SIG-M5 treated with dmso at 0.1 percent for 504 hours (cell line): Measurements from ENCODE around the gene TRMU.
A peak's percentile ranks its signal among the peaks of the same experiment; 100 is the strongest.

Experiments
- DNase-seq: peaks from one replicate; lab custom pipeline; 2025; ENCODE audit not compliant: unreplicated experiment; lab: John Stamatoyannopoulos, UW

The TRMU gene

DNA sequence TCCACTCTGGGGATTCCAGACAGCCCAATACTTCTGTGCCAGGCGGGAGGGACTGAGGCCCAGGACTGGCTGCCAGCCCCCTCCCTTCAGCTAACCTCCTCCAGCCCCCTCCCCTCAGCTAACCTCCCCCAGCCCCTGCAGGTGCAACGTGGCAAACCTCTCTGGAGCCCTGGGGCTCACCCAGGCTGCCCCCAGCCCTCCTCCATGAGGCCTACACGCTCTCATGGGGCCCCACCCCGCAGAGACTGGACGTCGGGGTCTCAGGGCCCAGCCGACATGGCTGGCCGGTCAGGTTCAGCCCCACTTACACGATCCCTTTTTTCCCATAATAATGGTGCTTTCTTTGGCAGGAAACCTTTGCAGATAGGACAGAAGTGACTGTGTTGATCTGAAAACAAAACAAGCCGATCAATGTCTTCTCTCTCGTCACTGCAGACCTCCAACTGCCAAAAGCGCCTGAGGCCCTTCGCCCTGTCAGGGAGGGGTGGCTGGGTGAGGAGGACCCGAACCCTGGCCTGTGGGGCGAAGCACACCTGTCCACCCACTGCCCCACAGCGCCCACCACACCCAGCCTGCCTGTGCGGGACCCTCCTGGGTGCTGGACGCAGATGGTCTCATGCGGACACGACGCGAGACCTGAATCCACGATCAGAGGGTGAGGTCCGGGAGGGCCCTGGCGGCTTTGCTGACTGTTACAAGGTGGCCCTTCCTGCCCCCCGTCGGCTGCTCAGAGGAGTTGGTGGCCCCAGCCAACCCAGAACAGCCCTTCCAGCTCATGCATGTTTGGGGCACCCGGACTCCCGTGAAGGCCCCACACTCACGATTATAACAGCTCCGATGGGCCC, 33.6 kb downstream of the TRMU start:
- DNase-seq = no peak

DNA sequence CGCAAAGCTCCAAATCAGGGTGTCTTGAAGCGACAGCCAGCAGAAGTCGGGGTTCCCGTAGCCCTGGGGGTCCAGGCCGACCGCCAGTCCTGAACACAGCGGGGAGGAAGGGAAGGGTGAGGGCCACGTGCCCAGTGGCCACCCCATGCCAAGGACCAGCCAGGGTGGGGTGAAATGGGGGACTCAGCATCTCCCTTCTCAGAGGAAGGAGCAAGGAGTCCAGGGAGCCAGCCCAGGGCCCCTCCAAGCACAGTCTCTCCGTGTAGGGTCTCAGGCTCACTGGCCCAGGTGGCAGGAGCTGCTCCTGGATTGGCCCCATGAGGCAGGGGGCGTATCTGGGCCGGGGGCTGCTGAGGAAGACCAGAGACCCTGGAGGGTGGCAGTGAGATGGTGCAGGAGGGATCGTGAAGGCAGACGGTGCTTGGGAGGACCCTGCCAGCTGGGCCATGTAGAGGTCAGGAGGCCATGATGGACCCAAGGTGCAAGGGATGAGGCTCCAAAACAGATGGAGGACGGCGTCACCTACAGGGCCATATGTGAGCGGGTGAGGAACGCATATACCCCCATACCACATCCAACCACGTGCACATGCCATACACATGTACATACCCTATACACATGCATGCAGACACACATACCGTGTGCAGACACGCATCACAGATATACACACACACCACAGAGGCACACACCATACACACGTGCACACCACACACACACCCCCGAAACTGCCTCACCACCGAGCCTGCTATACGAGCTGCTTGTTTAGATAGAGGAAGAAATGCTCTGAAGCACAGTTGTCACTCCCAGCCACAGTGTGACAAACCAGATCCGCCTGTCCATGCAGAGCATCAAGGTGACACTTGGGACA, 34.4 kb downstream of the TRMU start:
- DNase-seq = no peak

DNA sequence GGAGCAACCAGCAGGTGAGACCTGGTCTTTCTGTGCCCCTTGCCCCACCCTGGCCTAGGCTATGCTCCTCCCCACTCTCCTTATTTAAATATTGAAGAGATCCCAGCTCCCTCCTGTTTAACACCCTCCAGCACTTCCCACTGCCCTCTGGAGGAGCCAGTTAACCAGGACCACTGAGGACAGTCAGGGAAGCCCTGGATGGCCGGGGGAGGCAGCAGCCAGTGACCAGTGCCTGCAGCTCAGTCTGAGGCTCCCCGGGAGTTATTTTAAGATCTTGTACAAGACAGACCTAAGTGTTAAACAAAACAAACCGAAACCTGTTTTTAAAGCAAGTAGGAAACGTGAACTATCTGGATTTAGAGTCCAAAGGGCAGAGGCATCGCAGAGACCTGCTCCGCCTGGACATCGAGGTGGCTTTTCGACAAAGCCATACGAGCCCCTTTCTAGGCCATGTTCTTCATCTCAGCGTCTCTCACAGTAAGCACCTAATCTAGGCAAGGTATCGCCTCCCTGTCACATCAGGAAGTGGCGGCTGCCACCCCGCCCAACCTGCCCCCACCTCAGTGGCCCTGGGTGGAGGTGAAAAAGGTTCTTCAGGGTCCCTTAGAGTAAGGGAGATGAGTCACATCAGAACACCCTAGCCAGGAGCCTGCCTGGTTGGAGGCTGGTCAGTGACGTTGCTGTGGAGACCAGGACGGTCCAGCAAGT, 35.2 kb downstream of the TRMU start:
- no peak for DNase-seq

DNA sequence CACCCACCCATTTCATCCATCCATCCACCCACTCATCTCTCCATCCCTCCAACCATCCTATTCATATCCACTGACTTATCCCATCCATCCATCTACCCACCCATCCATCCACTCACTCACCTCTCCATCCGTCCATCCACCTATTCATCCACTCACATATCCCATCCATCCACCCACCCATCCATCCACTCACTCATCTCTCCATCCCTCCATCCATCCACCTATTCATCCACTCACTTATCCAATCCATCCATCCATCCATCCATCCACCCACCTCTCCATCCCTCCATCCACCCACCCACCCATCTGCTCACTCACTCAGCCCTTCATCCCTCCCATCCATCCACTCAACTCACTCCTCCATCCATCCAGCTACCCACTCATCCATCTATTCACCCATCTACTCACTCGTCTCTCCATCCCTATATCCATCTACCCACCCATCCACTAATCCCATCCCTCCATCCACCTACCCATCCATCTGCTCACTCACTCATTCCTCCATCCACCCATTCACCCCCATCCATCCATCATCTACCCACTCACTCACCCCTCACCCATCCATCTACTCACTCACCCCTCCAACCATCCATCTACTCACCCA, 36.2 kb downstream of the TRMU start:
- DNase-seq = no peak

DNA sequence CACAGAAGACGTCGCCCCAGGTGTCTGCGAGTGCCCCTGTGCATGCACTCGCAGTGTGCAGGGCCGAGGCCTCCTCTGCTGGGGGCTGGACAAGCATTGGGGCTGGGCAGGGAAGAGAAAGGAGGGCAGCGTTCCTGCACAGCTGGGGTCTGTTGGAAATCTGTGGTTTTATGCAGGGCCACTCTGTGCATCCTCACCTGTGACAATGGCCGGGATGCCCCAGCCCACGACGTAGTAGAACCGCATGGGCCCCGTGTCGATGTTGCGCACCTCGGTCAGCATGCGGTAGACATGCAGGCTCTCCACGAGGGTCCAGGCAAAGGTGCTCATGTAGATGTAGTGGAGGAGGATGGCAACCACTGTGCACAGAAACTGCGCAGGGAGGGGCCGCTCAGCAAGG, 37.2 kb downstream of the TRMU start:
- DNase-seq = no peak

DNA sequence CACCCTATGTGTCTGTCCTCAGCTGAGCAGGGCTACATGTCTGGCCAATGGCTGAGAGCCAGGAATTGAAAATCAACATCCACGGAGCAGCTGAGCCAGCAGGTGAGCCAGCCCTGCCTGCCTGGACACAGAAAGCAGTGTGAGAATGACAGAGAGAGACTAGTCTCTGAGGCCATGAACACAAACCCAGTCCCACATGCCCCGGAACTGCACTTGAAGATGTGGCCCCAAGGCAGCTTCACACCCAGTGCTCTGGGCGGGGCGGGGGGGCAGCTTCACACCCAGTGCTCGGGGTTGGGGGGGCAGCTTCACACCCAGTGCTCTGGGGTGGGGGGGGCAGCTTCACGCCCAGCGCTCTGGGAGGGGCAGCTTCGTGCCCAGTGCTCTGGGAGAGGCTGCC, 37.6 kb downstream of the TRMU start:
- no peak for DNase-seq

DNA sequence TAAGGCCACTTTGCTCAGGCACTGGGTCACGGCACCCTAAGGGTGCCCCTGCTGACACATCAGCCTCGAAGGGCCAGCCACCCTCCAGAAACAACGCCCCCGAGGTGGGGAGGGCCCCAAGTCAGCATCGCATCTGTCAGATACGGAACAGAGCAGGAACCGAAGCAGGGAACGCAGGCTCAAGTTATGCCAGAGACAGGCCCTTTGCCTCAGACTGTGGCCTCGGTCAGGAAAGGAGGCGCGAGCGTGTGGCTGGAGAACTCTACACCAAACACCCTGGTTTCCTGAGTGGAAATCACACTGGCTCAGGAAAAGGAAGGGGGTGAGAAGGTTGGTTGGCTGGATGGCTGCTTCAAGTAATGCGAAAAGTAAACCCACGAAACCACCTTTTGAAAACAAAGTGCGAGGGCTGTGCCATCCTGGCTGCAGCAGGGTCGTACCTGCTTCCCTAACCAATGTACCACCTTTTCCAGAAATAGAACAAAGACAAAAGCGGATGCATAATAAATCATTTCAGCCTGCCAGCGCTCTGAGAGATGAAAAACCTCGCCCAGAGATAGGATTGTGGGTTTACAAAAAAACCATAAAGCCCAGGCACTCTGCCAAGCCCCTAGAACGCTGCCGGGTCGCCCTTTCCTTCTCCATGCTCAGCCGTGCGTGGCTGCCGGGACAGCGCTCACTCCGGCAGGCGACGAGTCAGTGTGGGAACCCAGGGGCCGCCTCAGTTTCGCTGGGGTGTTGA, 38.6 kb downstream of the TRMU start:
- DNase-seq = no peak

DNA sequence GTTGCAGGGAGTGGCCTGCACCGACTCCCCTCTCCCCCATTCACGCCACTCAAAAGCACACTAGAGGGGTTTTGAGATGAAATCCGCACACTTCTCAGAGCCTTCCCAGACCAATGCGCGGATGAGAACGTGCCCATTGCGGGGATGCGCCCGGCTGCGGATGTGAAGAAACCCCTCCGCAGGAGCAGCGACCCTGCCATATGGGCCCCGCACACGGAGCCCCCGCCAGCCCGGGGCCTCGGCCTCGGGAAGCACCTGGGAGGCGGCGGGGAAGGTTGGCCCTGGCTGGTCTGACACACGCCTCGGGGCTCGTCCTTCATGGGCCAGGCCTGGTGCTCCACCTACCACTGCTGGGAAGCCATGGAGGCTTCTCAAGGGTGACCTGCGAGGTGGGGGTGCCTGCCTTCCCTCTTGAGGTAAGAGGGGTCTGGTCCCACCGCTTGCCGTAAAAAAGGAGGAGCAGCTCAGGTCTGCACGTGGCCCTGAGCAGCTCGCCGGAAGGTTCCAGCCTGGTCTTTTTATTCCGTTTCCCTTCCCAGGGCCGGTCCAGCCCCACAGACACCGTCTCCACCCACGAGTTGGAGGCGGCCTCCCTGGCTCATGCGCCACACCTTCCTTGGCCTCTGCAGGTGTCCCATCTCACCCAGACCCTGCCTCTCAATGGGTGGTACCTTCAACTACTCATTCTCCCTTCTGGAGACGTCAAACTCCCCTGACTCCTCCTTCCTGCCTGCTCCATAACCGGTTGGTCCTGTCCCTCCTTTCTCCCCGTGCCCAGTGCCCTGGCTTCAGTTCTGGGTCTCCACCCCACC, 39.4 kb downstream of the TRMU start:
- DNase-seq = peak; percentile 45

DNA sequence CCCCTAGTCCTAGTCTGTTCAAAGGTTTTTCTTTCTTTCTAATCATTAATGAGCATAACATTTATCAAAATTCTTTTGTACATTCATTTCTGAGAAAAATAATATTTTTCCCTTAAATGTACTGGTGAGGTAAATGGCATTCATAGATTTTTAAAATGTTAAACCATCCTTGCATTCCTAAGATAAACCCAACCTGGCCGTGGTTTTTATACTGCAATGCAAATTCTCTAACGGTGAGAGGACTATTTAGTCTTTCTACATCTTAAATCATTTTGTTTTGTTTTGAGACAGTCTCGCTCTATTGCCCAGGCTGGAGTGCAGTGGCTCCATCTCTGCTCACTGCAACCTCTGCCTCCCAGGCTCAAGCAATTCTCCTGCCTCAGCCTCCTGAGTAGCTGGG, 40.6 kb downstream of the TRMU start:
- no peak for DNase-seq

DNA sequence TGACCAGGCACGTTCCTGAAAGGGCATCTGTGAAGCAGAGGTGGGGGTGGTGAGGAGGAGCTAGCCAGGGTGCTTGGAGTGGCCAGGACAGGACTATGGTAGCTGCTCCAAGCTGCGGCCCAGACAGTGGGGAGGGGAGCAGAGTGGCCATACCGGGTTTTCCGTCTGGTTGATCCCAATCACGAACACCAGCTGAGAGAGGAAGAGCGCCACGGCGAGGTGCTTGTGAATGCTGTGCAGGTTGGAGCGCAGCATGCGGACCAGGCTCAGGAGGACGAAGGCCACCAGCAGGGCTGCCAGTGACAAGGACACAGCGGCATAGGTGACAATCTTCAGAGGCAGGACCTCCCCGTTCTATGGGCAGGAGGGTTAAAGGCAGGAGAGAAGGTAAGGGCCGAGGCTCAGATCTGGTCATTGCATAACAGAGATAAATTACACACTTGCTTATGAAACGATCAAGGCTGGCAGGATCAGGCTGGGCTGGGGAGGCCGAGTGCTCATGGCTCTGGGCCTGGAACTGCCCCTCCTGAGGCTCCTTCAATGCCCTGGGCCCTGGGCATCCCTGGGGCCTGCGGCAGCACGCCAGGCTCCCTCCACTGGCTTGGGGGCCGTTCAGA, 41.5 kb downstream of the TRMU start:
- DNase-seq = no peak

DNA sequence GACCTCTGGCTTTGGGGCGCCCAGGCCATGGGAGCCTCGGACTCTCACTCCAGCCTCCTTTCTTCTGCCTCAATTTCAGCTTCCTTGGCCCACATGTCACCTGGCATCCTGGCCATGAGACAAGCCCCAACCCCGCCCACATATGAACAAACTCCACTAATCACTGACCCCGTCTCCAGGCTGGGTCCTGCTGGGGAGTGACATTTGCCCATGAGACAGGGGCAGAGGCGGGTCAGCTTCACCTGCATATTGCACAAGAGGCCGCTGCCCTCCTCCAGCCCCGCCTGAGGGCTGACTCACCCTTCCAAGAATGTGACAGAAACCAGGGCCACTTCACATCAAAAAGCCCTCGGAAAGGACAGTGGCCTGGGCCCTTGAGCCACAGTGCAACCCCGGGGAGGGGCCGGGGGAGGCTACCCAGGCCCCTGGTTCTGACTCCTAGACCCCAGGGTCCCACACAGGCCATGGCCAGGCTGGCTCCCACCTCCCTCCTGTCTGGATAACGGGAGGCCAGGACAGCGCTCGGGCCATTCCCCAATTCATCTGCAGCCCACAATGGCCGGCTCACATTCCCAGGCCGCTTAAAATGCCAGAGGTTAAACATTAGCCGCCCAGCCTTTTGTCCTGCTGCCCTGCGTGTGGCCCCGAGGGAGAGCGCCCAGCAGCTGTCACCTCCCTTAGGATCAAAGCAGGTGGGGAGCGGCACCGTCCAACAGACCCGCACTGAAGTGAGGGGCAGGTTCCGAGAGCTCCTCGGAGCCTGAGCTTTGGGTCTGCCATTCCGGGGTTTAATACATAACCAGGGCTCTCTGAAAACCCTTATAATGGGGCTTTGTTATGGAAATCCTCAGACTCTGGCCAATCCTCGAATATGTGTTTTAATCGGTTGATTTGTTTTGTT, 42.3 kb downstream of the TRMU start:
- DNase-seq = peak; percentile 15

DNA sequence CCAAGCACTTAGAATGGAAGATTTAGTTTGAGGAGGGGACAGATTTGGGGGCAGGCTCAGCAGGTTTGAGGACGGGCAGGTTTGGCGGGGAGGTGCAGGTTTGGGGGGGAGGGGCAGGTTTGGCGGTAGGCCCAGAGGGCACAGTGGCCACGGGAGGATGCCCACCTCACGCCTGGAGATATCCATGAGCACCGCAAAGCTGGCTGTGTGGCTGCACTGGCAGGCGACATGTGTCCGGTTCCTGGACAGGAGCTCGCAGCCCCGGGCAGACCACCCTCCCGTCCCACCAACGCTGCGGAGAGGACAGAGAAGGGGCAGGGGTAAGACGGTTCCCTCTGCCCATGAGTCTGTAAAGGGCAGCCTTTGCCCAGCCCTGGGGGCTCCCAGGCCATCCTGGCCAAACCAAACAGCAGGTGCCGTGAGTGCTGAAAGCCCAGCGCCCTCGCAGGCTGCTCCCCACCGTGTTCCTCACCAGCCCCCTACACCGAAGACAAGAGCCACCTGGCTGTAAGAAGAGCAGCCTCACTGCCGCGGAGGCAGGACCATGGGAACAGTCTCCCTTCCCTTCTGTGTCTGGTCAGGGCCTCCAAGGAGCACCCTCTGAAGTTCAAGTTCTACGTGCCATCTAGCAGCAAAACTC, 43.0 kb downstream of the TRMU start:
- no peak for DNase-seq

DNA sequence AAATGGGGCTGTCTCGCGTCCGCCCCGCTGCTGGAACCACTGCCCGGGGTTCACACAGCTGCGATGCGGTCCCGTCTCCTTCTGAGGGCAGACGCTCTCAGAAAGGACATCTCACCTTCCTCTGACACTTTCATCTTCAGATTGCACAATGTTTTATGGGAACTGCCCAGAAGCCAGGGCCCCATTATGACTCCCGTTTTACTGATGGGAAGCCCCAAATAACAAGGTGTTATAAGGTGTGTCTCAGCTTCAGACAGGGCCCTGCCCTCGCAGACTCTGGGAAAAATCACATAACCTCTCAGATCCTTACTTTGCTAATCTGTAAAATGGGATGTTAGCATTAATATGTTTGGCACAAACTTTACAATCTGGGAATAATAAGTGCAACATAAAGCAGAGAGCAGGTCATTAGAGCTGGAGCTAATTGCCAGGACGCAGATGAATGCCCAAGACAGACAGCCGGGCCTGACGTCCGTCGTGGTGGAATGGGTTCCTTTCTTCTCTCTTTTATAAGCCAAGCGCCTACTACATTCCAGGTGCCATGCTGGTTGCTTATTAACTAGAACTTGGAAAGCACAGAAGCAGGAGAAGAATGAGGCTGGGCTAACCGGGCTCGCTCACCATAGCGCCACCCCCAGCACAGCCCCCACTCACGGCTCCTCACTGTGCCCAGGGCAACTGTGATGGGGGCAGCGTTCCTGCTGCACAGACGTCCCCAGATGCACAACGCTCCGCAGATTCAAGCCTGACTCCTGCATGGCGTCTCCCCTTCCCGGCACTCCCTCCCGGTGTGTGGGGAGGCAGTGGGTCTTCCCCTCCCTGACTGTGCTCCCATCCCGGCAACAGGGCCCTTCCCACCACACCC, 43.8 kb downstream of the TRMU start:
- no peak for DNase-seq

DNA sequence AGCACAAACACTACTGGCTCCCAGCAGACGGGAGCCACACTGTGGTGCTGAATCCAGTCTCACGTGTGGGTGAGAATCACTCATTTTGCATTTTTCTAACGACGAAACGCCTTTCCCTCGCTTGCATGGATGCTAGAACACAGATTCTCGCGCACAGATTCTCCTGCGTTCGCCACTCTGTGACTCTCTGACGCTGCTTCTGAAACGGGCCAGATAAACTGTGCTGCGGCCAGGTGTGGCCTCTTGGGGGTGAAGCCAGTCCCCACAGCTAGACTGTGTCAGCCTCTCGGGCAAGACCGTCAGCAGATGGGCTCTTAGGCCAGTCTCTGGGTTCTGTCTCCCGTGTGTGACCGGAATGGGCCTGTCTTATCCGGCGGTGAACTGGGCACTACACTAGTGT, 44.6 kb downstream of the TRMU start:
- no peak for DNase-seq

DNA sequence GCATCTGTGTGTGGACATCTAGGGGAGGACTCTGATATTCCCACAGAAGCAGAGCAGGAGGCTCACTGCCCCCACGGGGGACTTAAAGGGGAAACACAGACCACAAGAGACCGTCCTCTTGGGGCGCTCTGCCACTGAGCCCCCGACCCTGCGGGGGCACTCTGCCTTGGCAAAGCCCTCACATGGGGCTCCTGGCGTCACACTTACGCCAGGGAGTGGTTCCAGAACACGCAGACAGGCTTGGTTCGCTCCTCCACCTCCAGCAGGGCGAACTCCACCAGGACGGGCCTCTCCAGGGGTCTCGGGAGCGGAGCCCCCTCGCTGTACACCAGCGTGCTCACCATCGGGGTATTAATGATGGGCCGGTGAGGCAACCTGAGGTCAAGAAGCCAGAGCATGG, 45.1 kb downstream of the TRMU start:
- no peak for DNase-seq

DNA sequence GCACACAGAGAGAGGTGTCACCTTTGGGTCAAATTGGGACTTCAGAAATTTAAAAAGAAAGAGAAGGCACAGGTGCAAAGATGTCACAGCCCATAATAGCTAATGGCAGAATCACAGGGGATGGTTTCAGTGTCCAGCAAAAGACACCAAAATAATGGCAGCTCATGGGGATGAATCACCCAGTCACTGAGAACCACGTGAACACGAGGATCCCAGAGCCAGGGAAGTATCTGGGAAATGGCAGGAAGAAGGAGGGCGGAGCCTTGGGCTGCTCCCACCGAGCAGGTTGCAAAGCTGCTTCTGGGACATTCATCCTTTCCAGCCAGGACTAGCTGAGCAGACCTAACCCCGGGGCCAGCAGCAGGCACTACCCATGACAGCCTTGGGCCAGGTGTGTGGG, 45.6 kb downstream of the TRMU start:
- no peak for DNase-seq

DNA sequence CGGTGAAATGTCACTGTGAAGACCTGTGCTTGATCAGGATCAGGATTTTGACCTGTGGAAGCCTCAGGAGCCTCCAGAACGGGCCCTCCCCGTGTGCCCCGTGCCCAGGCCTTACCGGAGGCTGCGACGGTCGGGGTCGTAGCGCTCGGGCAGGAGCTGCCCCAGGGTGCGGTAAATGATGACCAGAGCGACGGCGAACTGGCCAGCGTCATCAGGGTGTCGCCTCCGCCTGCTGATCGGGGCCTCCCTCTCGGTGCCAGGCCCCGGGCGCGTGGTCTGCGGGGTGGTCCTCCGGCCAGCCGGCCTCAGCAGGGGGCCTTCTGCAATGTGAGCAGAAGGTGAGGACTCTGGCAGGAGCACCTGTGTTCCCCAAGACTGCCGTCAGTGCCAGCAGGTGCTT, 46.2 kb downstream of the TRMU start:
- no peak for DNase-seq
